NAMALWA (cell line): ENCODE measurements around the gene ZBTB7C.

Experiments used
- DNase-seq: peaks from one replicate; pipeline ENCODE4 v3.0.0-alpha.2; 2015; ENCODE audit warnings: low spot score

The ZBTB7C gene

GRCh38 chr18:48162956-48163737 is 246.0 kb downstream of the ZBTB7C start:
- no peak for DNase-seq

GRCh38 chr18:48161911-48162698 is 247.1 kb downstream of the ZBTB7C start:
- DNase-seq = no peak

GRCh38 chr18:48161191-48161910 is 247.8 kb downstream of the ZBTB7C start:
- peak; percentile 34 for DNase-seq

DNA sequence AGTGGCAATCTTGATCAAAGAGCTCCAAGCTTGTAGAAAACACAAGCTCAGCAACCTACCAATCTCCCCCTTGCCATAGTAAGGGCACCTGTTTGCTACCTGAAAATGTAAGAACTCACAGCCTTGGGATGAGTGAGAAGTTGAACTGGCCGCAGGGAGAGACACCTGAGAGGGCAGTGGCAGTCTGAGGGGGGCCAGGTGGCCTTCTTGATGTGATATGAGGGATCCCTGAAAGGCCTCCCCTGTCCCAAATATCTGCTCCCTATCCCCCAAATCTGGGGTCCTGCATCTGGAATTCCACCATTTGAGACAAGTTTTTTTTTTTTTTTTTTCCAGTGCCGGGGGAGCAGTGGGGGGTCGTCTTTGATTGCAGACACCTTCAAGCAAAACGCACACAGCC is 248.6 kb downstream of the ZBTB7C start:
- DNase-seq = no peak

DNA sequence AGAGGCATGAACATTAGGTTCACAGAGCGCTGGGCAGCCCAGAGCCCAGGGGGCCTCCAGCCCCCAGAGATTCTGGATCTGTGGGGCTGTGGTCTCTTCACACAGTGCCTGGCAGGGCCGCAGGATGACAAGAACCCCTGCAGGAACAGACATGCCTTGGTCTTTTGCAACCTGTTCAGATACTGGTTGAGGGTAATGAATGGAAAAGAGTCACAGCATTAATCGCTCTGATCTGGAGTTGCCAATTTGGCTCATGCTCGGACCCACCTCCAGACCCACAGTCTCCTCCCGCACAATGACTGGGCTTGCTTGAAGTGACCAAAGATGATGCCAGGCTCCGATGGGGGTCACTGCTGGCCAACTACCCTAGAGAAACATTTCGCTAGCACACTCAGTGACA is 249.4 kb downstream of the ZBTB7C start:
- no peak for DNase-seq

- no peak for DNase-seq
Observed at GRCh38 chr18:48158721-48159120, 250.5 kb downstream of the ZBTB7C start.

DNA sequence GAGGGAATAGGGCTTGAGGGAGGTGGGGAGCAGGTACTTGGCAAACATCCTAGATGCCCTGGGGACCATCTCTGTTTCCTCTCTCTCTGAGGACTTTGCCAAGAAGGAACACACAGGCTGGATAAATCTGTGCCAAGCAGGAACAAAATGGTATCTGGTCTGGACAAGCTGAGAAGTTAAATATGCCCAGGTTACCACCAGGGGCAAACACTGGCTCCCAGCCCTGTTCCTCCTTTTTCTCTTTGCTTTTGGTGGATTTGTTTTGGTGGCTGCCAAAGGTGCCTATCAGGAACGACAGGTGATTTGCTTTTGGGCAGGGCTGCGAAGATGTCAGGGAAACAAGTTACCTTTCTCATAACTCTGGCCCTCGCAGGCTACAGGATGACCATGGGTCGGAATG is 251.2 kb downstream of the ZBTB7C start:
- DNase-seq = no peak

DNA sequence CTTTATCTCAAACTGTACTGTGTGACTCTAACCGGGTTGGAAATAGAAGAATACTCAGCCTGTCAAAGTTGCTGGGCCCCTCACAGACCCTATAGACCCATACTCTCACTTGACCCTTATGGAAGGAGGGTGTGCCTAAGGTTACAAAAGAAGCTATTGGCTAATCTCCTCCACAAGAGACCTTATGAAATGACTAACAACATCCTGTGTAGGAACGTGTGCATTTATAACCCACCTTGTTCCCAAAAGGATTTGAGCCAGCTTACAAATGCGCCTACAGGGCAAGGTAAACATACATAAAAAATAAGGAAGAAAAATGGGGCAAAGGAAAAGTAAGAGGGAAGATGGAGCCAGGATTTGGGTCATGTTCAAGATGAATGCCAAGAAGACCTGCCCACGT is 253.3 kb downstream of the ZBTB7C start:
- DNase-seq = no peak

- DNase-seq = no peak
Observed at GRCh38 chr18:48154828-48155227, 254.4 kb downstream of the ZBTB7C start.

- DNase-seq = no peak
Observed at GRCh38 chr18:48153613-48154481, 255.3 kb downstream of the ZBTB7C start.

GRCh38 chr18:48152549-48152948 is 256.6 kb downstream of the ZBTB7C start:
- no peak for DNase-seq

DNA sequence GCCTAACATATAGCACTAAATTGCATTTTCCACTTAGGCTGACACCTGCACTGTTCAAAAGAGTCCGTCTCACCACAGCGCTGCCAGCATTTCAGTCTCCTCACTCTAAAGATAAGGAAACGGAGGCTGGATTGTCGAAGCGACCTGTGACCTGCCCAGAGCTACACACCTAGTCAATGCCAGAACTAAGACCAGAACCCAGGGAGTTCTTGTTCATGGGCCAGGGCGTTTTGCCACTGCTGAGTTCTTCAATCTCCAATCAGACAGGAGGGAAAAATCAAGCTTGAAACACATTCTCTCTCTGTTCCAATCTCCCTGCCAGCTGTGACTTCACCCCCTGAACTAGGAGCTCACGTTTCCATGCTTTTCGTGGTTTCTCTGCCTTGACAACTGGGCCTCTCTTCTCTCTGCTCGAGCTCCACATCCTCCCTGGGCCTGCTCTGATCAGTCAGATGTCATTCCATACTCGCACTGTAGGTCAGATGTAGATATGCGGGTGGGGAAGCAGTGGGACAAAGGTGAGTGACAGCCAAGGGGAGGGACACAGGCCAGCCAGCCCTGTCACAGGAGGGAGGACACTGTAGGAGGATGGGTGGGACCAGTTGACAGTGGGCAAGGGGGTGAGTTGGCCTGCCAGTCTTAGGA is 257.6 kb downstream of the ZBTB7C start:
- no peak for DNase-seq

- DNase-seq = no peak
Observed at GRCh38 chr18:48149020-48149685, 260.0 kb downstream of the ZBTB7C start.

- no peak for DNase-seq
Observed at GRCh38 chr18:48142994-48143393, 266.2 kb downstream of the ZBTB7C start.

GRCh38 chr18:48142353-48142752 is 266.8 kb downstream of the ZBTB7C start:
- no peak for DNase-seq

DNA sequence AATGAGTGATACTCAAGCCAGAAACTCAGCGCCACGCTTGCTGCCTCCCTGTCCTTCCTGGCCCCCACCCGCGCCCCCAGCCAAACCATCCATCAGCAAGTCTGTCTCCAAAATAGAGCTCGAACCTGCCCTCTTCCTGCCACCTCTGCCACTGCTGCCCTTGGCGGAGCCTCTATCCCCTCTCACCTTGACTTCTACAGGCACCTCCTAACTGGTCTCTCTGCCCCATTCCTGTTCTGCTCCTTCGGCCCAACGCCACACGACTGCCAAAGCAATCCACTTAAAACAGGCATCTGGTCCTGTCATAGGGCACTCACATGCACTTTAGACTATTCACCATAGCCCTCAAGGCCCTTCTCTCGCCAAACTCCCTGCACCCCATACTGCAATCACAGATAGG is 268.5 kb downstream of the ZBTB7C start:
- DNase-seq = no peak

DNA sequence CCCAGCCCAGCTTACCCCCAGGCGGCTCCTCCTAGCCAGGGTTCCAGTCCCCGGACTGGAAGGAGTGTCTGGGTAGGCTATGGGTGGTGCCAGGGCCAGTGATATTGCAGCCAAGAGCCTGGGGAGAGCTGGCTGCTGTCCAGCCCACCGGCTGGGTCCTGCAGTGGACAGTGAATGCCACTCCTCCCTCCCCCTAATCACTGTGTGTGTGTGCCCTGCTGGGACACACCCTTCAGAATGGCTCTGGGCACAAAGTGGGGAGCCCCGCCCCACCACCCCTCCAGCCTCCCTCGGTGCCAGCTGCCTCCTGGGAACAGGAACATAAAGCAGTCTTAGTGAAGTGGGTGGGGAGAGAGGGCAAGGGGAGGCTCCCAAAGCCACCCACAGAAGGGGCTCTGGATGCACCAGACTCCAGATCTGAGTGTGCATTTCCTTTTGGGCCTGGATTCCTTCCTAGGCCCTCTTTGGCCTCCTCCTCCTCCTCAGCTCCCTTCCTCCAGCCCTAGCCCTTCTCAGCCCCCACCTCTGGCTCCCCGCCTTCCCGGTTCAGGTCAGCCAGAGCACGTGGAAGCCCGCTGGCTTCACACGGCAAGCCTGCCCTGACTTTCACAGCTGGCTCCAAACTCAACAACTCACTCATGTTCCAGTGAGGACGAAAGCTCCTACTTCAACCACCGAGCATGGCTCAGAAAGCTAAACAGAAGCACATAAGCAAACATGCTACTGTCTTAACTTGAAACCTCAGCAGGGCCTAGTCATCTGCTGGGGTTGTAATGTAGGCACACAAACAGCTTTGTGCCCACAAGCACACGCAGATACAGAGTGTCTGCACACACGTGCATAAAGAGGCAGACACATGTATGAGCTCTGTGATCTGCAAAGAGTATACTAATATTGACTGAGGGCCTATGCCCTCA is 269.5 kb downstream of the ZBTB7C start:
- no peak for DNase-seq

DNA sequence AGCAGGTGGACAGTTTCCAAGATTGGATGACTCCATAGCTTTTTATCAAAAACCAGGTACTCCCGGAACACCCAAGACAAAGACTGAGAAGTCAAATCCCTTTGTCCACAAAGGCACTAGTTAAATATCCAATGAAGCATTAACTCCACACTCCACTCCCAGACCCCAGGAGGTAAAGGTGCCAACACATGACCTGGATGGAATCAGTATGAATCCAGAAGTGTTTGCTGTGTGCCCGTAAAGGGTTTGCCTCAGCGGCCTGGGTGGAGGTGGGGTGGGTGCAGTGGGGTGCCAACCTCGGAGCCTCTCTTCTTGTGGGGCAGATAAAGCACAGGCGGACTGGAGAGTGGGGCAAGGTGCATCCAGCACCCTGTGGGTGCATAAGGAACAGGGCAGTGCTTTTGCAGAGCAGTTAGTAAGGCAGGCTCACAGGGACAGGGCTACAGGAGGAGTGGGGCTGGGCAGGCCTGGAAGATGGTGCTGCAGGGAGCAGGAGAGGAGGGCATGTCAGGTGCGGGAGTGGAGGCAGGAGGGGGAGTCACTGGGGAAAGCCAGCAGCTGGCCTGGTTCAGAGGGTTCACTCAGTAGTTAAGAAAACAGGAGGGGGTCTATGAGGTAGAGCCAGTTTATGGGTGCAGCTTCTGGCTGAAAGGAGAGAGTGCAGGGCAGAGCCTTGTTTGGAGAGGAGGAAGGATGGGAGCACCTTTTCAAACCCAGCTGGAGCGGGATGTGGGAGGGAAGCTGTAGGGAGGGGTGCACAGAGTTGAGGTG is 270.3 kb downstream of the ZBTB7C start:
- no peak for DNase-seq

GRCh38 chr18:48138210-48138609 is 271.0 kb downstream of the ZBTB7C start:
- no peak for DNase-seq
